C4-2B (cell line): ENCODE data around the gene APCDD1L.

Experiments used
- H3K27ac ChIP-seq: fragments of 450-650 bp; 2 replicates; pipeline ENCODE4 v1.5.1; 2017
- ZFX ChIP-seq: fragments of 450-650 bp; IDR thresholded peaks from 2 replicates; pipeline ENCODE4 v1.6.1; 2017
- TF ChIP-seq, protein P1 (sequence below): fragments of 450-650 bp; conservative IDR thresholded peaks from 2 replicates; pipeline ENCODE4 v1.5.1; 2017; ENCODE audit warnings: mild to moderate bottlenecking

The APCDD1L gene

GRCh38 chr20:58528412-58528811 is 13.2 kb upstream of the APCDD1L start:
- no peak for TF ChIP-seq ZFX
- TF ChIP-seq, protein P1, sequence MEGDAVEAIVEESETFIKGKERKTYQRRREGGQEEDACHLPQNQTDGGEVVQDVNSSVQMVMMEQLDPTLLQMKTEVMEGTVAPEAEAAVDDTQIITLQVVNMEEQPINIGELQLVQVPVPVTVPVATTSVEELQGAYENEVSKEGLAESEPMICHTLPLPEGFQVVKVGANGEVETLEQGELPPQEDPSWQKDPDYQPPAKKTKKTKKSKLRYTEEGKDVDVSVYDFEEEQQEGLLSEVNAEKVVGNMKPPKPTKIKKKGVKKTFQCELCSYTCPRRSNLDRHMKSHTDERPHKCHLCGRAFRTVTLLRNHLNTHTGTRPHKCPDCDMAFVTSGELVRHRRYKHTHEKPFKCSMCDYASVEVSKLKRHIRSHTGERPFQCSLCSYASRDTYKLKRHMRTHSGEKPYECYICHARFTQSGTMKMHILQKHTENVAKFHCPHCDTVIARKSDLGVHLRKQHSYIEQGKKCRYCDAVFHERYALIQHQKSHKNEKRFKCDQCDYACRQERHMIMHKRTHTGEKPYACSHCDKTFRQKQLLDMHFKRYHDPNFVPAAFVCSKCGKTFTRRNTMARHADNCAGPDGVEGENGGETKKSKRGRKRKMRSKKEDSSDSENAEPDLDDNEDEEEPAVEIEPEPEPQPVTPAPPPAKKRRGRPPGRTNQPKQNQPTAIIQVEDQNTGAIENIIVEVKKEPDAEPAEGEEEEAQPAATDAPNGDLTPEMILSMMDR, result no peak
- no peak overlapping the region for H3K27ac ChIP-seq

- H3K27ac ChIP-seq, result no peak overlapping the region
These were observed 11.2 kb upstream of the APCDD1L start for GRCh38 chr20:58526411-58526810.

GRCh38 chr20:58524814-58525213 is 9.6 kb upstream of the APCDD1L start:
- no peak overlapping the region for H3K27ac ChIP-seq
- TF ChIP-seq ZFX, result no peak
- TF ChIP-seq, protein P1, result no peak

More at GRCh38 chr20:58526411-58526810, 11.2 kb upstream of the APCDD1L start:
- TF ChIP-seq, protein P1, result no peak
- no peak for TF ChIP-seq ZFX

DNA sequence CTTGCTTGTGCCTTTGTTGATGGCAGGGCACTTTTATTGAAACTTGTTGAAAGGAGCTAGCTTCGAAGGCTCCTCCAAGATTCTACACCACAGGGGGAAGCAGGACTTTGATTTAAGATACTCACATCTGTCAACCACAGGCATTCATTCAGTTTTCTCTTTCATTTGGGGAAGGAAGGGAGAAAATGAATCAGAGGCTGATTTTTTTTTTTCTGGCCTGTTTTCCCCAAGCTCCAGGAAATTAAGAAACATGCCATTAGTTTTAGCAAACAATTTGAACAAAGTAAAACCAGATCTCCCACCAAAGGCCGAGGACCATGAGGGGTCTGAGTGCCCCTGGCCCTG is 8.7 kb upstream of the APCDD1L start:
- no peak for TF ChIP-seq ZFX
- TF ChIP-seq, protein P1, result no peak
- no peak overlapping the region for H3K27ac ChIP-seq

GRCh38 chr20:58523072-58523970 is 8.1 kb upstream of the APCDD1L start:
- TF ChIP-seq, protein P1, result no peak
- no peak for TF ChIP-seq ZFX
- H3K27ac ChIP-seq, result no peak overlapping the region

- TF ChIP-seq, protein P1, result no peak
- no peak for TF ChIP-seq ZFX
- no peak overlapping the region for H3K27ac ChIP-seq
These were observed 7.5 kb upstream of the APCDD1L start for GRCh38 chr20:58522666-58523065.

- no peak for TF ChIP-seq ZFX
- TF ChIP-seq, protein P1, result no peak
These were observed 6.6 kb upstream of the APCDD1L start for GRCh38 chr20:58521763-58522162.

More at GRCh38 chr20:58521763-58522162, 6.6 kb upstream of the APCDD1L start:
- H3K27ac ChIP-seq, result no peak overlapping the region
